Lower leg skin (tissue), 3 donors: ENCODE data around the gene TMPRSS6.

Experiments used
- CTCF ChIP-seq, 3 donors: fragments of 450-650 bp; IDR thresholded peaks; one replicate each; pipeline ENCODE4 v1.5.1; 2016; ENCODE audit warnings: antibody characterized with exemption in 3 of 3, mild to moderate bottlenecking in 3 of 3, moderate library complexity in 2 of 3
- POLR2A ChIP-seq, 2 donors: fragments of 450-650 bp; IDR thresholded peaks; one replicate each; pipeline ENCODE4 v1.6.1; 2016 to 2017; ENCODE audit warnings: antibody characterized with exemption in 2 of 2, mild to moderate bottlenecking in 1 of 2, moderate library complexity in 1 of 2

GRCh38 chr22:37122598-37123180, 13.2 kb upstream of the TMPRSS6 start:
- TF ChIP-seq CTCF (IDR thresholded peaks at IDR 0.05) (no peak), POLR2A (IDR thresholded peaks at IDR 0.05) (no peak)
